ENCODE measurements around the gene SASH1. TPM values are rescaled to one million over a fixed set of nuclear protein-coding genes. Genes with fewer than 3 reads are reported as not detected.

Gene SASH1
- total RNA-seq, 1 donor from 2014 or later: 41.6 TPM

DNA sequence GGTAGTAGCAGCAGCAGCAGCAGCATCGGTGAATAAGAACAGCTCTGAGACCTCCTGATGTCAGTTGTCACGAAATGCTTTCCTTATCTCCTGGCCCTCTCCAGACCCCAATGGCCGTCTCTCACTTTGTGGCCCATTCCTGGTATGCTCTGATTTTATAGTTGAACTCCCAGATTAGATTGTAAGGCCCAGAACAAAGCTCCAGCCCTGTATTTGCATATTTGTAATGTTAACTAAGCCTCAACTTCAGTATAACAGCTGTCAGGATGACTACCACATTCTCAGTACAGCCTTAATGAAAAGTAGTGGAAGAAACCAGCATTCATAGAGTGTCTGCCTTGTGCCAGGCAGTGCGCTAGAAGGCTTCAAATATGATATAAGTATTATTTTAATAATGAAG, 180.9 kb downstream of the SASH1 start:
- TF ChIP-seq, protein P1, sequence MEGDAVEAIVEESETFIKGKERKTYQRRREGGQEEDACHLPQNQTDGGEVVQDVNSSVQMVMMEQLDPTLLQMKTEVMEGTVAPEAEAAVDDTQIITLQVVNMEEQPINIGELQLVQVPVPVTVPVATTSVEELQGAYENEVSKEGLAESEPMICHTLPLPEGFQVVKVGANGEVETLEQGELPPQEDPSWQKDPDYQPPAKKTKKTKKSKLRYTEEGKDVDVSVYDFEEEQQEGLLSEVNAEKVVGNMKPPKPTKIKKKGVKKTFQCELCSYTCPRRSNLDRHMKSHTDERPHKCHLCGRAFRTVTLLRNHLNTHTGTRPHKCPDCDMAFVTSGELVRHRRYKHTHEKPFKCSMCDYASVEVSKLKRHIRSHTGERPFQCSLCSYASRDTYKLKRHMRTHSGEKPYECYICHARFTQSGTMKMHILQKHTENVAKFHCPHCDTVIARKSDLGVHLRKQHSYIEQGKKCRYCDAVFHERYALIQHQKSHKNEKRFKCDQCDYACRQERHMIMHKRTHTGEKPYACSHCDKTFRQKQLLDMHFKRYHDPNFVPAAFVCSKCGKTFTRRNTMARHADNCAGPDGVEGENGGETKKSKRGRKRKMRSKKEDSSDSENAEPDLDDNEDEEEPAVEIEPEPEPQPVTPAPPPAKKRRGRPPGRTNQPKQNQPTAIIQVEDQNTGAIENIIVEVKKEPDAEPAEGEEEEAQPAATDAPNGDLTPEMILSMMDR (IDR thresholded peaks at IDR 0.05; ENCODE audit: unreplicated experiment): no peak

DNA sequence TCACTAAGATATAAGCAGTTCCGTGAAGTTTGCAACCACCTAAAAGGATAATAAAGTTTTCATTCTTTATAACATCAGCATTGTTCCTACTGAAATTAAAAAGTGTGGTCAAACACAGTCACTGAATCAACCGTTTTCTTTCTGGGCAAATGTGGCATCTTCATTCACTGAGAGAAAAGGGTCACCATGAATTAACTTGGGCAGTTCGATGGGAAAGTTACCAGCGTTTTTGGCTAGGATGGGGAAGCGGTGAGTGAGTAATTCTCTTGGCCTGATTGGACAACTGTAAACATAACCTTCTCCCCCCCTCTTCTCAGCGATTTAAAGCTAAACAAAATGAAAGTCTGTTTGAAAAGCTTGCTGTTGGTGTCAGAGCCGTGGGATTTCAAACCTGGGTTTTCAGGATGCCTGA, 181.8 kb downstream of the SASH1 start:
- no peak overlapping the region for H3K4me3 Mint-ChIP-seq (ENCODE audit: low read depth)
- peaks cover 34% of the 10 kb centered on the region for H3K36me3 Mint-ChIP-seq (ENCODE audit: insufficient read depth)
- DNase-seq (ENCODE audit: low spot score, unreplicated experiment): no peak
- H3K9me3 Mint-ChIP-seq (ENCODE audit: low read depth): no peaks in the 10 kb centered on the region
- H3K27ac Mint-ChIP-seq: no peak overlapping the region
- no peaks in the 10 kb centered on the region for H3K27me3 Mint-ChIP-seq
- peaks cover 23% of the 10 kb centered on the region for H3K4me1 Mint-ChIP-seq (ENCODE audit: low read depth)
- TF ChIP-seq, protein P1 (IDR thresholded peaks at IDR 0.05; ENCODE audit: unreplicated experiment): no peak

More for the DNA sequence above, 180.9 kb downstream of the SASH1 start:
- peaks cover 23% of the 10 kb centered on the region for H3K4me1 Mint-ChIP-seq (ENCODE audit: low read depth)
- H3K36me3 Mint-ChIP-seq (ENCODE audit: insufficient read depth): peaks cover 35% of the 10 kb centered on the region
- H3K4me3 Mint-ChIP-seq (ENCODE audit: low read depth): no peak overlapping the region
- H3K27me3 Mint-ChIP-seq: no peaks in the 10 kb centered on the region
- no peaks in the 10 kb centered on the region for H3K9me3 Mint-ChIP-seq (ENCODE audit: low read depth)
- DNase-seq (ENCODE audit: low spot score, unreplicated experiment): no peak
- H3K27ac Mint-ChIP-seq: no peak overlapping the region

DNA sequence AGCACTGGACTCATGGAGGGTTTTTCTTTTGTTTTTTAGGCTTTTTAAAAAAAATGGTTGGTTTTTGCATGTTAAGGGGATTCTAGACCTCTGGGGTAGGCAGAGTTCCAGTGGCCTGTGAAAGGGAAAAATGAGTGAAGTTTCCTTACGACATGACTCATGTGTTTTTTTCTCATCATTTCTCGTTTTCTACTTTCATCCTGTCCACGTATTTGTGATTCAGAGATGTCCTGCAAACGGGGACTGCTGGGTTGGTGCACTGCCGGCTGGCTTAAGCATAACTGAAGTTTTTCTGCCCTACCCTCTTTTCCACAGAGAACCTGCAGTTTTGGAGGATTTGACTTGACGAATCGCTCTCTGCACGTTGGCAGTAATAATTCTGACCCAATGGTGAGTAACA, 182.3 kb downstream of the SASH1 start:
- Mint-ChIP-seq H3K27ac (no peak overlapping the region), H3K9me3 (ENCODE audit: low read depth) (no peaks in the 10 kb centered on the region), H3K4me3 (ENCODE audit: low read depth) (no peak overlapping the region), H3K36me3 (ENCODE audit: insufficient read depth) (peaks cover 33% of the 10 kb centered on the region), H3K4me1 (ENCODE audit: low read depth) (peaks cover 23% of the 10 kb centered on the region), H3K27me3 (no peaks in the 10 kb centered on the region)
- no peak for DNase-seq (ENCODE audit: low spot score, unreplicated experiment)
- TF ChIP-seq, protein P1 (IDR thresholded peaks at IDR 0.05; ENCODE audit: unreplicated experiment): no peak

DNA sequence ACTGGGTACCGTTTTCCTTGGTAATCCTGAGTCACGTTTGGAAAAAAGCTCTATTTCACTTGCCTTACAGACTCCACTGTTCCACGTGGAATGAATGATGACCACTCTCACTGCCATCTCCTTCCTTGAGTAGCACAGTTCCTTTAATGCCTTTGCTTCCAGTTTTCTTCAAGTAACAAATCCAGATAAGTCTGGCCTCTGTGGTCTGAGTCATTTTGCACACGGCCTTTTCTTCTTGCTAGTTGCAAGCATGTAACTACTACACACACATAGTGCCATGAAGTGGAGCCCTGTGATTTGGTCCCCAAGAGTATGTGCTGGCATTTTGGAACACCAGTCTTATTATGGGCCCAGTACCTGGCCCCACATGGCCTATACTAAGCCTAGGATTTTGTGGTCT, 182.8 kb downstream of the SASH1 start:
- no peak overlapping the region for H3K4me3 Mint-ChIP-seq (ENCODE audit: low read depth)
- no peak for DNase-seq (ENCODE audit: low spot score, unreplicated experiment)
- TF ChIP-seq, protein P1 (IDR thresholded peaks at IDR 0.05; ENCODE audit: unreplicated experiment): no peak
- peaks cover 23% of the 10 kb centered on the region for H3K4me1 Mint-ChIP-seq (ENCODE audit: low read depth)
- no peaks in the 10 kb centered on the region for H3K27me3 Mint-ChIP-seq
- H3K9me3 Mint-ChIP-seq (ENCODE audit: low read depth): no peaks in the 10 kb centered on the region
- H3K36me3 Mint-ChIP-seq (ENCODE audit: insufficient read depth): peaks cover 32% of the 10 kb centered on the region
- no peak overlapping the region for H3K27ac Mint-ChIP-seq

DNA sequence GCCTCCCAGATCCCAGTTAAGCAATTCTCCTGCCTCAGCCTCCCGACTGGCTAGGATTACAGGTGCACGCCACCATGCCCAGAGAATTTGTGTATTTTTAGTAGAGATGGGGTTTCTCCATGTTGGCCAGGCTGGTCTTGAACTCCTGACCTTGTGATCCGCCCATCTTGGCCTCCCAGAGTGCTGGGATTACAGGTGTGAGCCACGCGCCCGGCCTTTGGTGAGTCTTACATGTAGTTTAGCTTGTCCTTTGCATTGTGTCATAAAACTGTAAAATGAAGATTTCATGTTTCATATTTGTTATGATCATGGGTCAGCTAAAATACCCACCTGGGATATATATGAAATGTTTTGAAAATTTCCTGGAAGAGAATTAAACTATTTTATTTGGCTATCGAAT, 183.5 kb downstream of the SASH1 start:
- peaks cover 23% of the 10 kb centered on the region for H3K4me1 Mint-ChIP-seq (ENCODE audit: low read depth)
- no peaks in the 10 kb centered on the region for H3K27me3 Mint-ChIP-seq
- H3K4me3 Mint-ChIP-seq (ENCODE audit: low read depth): no peak overlapping the region
- no peak overlapping the region for H3K27ac Mint-ChIP-seq
- H3K36me3 Mint-ChIP-seq (ENCODE audit: insufficient read depth): peaks cover 29% of the 10 kb centered on the region
- TF ChIP-seq, protein P1 (IDR thresholded peaks at IDR 0.05; ENCODE audit: unreplicated experiment): no peak
- no peak for DNase-seq (ENCODE audit: low spot score, unreplicated experiment)
- H3K9me3 Mint-ChIP-seq (ENCODE audit: low read depth): no peaks in the 10 kb centered on the region

All from progenitor cell of endocrine pancreas (in vitro differentiated cells).